ENCODE measurements around the gene PTPRR. TPM values are rescaled to one million over a fixed set of nuclear protein-coding genes. Genes with fewer than 3 reads are reported as not detected.

Gene PTPRR
- total and polyA plus RNA-seq, 5 donors, result 0.31 to 1.4 (median 0.72) TPM

GRCh38 chr12:70838127-70838526 is 82.4 kb downstream of the PTPRR start:
- no peaks in the 10 kb centered on the region for H3K9me3 ChIP-seq (ENCODE audit: control insufficient read depth, low read length)
- intact Hi-C loops (cut with DNase I), result no loop called here
- DNase-seq (no peak), ATAC-seq (no peak)
- 63% methylated on average over 2 of the region's 2 CpGs for WGBS
- H3K4me3 ChIP-seq (ENCODE audit: low read length), result no peak overlapping the region
- no peaks in the 10 kb centered on the region for H3K4me1 ChIP-seq (ENCODE audit: control insufficient read depth, insufficient read depth, low read length)
- no peaks in the 10 kb centered on the region for H3K27me3 ChIP-seq (ENCODE audit: control insufficient read depth, insufficient read depth)
- no peak overlapping the region for H3K27ac ChIP-seq (ENCODE audit: low read length)

DNA sequence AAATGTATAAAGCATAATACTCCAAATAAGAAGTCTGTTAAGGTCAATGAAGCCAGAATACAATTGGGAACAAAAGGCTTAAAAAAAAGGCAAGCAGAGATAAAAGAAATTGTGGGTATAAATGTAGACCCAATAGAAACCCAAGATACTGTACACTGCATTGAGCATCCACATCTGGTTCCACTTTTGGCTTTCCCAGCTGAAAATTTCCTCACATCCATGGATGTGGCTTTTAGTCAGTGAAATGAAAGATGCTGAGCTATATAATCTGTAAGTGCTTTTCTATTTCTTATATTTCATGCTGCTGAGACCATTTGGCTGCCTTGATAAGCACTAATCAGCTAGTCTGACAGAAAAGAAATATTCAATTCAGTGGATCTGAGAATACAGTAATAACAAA is 83.5 kb downstream of the PTPRR start:
- intact Hi-C loops (cut with DNase I), result no loop called here

GRCh38 chr12:70835948-70836347 is 84.6 kb downstream of the PTPRR start:
- intact Hi-C loops (cut with DNase I), result no loop called here
- H3K4me3 ChIP-seq (ENCODE audit: low read length), result no peak overlapping the region
- H3K27me3 ChIP-seq (ENCODE audit: control insufficient read depth, insufficient read depth), result no peaks in the 10 kb centered on the region
- no peak for ATAC-seq
- no peak overlapping the region for H3K27ac ChIP-seq (ENCODE audit: low read length)
- no peaks in the 10 kb centered on the region for H3K9me3 ChIP-seq (ENCODE audit: control insufficient read depth, low read length)
- DNase-seq, result no peak
- no peaks in the 10 kb centered on the region for H3K4me1 ChIP-seq (ENCODE audit: control insufficient read depth, insufficient read depth, low read length)
- 33% methylated on average over 2 of the region's 2 CpGs for WGBS

More for the DNA sequence above, 83.5 kb downstream of the PTPRR start:
- DNase-seq (no peak), ATAC-seq (no peak)
- no peak overlapping the region for H3K4me3 ChIP-seq (ENCODE audit: low read length)
- H3K4me1 ChIP-seq (ENCODE audit: control insufficient read depth, insufficient read depth, low read length), result no peaks in the 10 kb centered on the region
- H3K9me3 ChIP-seq (ENCODE audit: control insufficient read depth, low read length), result no peaks in the 10 kb centered on the region
- H3K27ac ChIP-seq (ENCODE audit: low read length), result no peak overlapping the region
- no peaks in the 10 kb centered on the region for H3K27me3 ChIP-seq (ENCODE audit: control insufficient read depth, insufficient read depth)

DNA sequence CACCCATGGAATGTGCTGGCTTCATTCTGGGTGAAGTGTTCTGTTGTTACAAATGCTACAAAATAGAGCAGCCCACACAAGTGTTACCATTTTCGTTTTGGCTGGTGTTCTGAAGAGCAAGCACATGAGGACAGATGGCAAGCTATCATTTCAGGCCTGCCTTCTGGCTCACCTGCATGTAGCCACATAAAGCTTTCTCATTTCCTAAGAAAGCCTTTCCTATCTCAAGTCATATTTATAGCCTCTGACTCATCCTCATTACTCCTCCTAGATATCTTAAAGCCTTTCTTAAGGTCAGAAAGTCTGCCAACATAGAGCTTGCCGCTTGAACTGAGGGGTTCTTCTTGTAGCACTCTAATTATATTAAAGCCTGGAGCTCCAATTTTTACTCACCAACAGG is 89.0 kb downstream of the PTPRR start:
- Histone ChIP-seq H3K27me3 (ENCODE audit: control insufficient read depth, insufficient read depth) (no peaks in the 10 kb centered on the region), H3K27ac (ENCODE audit: low read length) (no peak overlapping the region), H3K4me1 (ENCODE audit: control insufficient read depth, insufficient read depth, low read length) (no peaks in the 10 kb centered on the region), H3K4me3 (ENCODE audit: low read length) (no peak overlapping the region), H3K9me3 (ENCODE audit: control insufficient read depth, low read length) (no peaks in the 10 kb centered on the region)
- ATAC-seq (no peak), DNase-seq (no peak)
- intact Hi-C loops (cut with DNase I), result no loop called here
- WGBS, result 22% methylated on average over 2 of the region's 2 CpGs

GRCh38 chr12:70830221-70831061 is 90.1 kb downstream of the PTPRR start:
- intact Hi-C loops (cut with DNase I), result no loop called here
- no peaks in the 10 kb centered on the region for H3K27me3 ChIP-seq (ENCODE audit: control insufficient read depth, insufficient read depth)
- H3K4me1 ChIP-seq (ENCODE audit: control insufficient read depth, insufficient read depth, low read length), result no peaks in the 10 kb centered on the region
- H3K9me3 ChIP-seq (ENCODE audit: control insufficient read depth, low read length), result no peaks in the 10 kb centered on the region
- H3K4me3 ChIP-seq (ENCODE audit: low read length), result no peak overlapping the region
- WGBS, result 64% methylated on average over 4 of the region's 4 CpGs
- no peak for ATAC-seq
- no peak for DNase-seq
- H3K27ac ChIP-seq (ENCODE audit: low read length), result no peak overlapping the region

- no peaks in the 10 kb centered on the region for H3K4me1 ChIP-seq (ENCODE audit: control insufficient read depth, insufficient read depth, low read length)
- intact Hi-C loops (cut with DNase I), result no loop called here
- WGBS, result 89% methylated on average over 1 of the region's 1 CpG
- H3K27ac ChIP-seq (ENCODE audit: low read length), result no peak overlapping the region
- no peak for ATAC-seq
- no peaks in the 10 kb centered on the region for H3K9me3 ChIP-seq (ENCODE audit: control insufficient read depth, low read length)
- DNase-seq, result no peak
- no peaks in the 10 kb centered on the region for H3K27me3 ChIP-seq (ENCODE audit: control insufficient read depth, insufficient read depth)
- no peak overlapping the region for H3K4me3 ChIP-seq (ENCODE audit: low read length)
Observed at GRCh38 chr12:70829070-70829469, 91.5 kb downstream of the PTPRR start.

DNA sequence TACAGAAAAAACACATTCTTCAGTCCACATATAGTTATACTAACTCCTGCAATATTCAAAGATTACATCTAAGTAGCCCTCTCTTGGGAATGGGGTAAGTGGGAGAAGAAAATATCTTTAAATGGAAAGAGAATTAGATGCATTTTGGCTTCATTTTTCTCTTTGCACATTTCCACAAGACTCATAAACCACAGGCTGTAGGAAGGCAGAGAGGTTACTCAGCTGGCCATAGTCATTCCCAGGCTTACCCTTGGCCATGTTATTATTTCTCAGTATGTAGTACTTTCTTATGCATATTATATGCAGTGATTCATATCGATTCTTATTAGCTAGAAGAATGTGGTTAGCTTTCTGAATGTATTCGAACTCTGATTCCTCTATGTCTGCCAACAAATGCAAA is 92.2 kb downstream of the PTPRR start:
- 83% methylated on average over 2 of the region's 2 CpGs for WGBS
- H3K9me3 ChIP-seq (ENCODE audit: control insufficient read depth, low read length), result peaks cover 2% of the 10 kb centered on the region
- intact Hi-C loops (cut with DNase I), result no loop called here
- H3K27me3 ChIP-seq (ENCODE audit: control insufficient read depth, insufficient read depth), result no peaks in the 10 kb centered on the region
- H3K4me3 ChIP-seq (ENCODE audit: low read length), result no peak overlapping the region
- ATAC-seq, result no peak
- no peak overlapping the region for H3K27ac ChIP-seq (ENCODE audit: low read length)
- DNase-seq, result no peak
- H3K4me1 ChIP-seq (ENCODE audit: control insufficient read depth, insufficient read depth, low read length), result no peaks in the 10 kb centered on the region

DNA sequence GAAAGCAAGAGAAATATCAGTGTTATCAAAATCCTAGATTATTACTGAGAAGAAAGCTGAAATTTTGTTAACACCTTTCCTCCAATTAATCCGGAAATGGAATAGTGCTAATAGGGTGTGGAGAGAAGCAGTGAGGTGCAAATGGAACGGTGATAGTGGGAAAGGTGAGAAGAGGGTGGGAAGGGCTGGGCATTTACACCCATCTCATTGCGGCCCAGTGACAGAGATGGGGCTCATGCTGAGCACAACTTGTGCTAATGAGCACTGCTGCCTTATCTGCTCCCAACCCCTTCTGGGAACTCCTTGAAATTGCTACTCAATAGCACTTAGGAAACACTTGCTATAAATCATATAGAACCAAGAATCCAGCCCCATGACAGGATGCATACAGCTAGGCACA is 94.4 kb downstream of the PTPRR start:
- Histone ChIP-seq H3K27me3 (ENCODE audit: control insufficient read depth, insufficient read depth) (no peaks in the 10 kb centered on the region), H3K4me3 (ENCODE audit: low read length) (no peak overlapping the region), H3K4me1 (ENCODE audit: control insufficient read depth, insufficient read depth, low read length) (no peaks in the 10 kb centered on the region), H3K27ac (ENCODE audit: low read length) (no peak overlapping the region), H3K9me3 (ENCODE audit: control insufficient read depth, low read length) (peaks cover 2% of the 10 kb centered on the region)
- WGBS, result 46% methylated on average over 3 of the region's 3 CpGs
- no peak for DNase-seq
- no peak for ATAC-seq
- intact Hi-C loops (cut with DNase I), result no loop called here

GRCh38 chr12:70824511-70824910 is 96.0 kb downstream of the PTPRR start:
- H3K4me3 ChIP-seq (ENCODE audit: low read length), result no peak overlapping the region
- intact Hi-C loops (cut with DNase I), result no loop called here
- DNase-seq (no peak), ATAC-seq (no peak)
- H3K27ac ChIP-seq (ENCODE audit: low read length), result no peak overlapping the region
- peaks cover 2% of the 10 kb centered on the region for H3K9me3 ChIP-seq (ENCODE audit: control insufficient read depth, low read length)
- 67% methylated on average over 4 of the region's 4 CpGs for whole genome bisulfite sequencing
- H3K4me1 ChIP-seq (ENCODE audit: control insufficient read depth, insufficient read depth, low read length), result no peaks in the 10 kb centered on the region
- no peaks in the 10 kb centered on the region for H3K27me3 ChIP-seq (ENCODE audit: control insufficient read depth, insufficient read depth)

GRCh38 chr12:70823182-70823976 is 97.2 kb downstream of the PTPRR start:
- DNase-seq, result no peak
- Histone ChIP-seq H3K4me1 (ENCODE audit: control insufficient read depth, insufficient read depth, low read length) (no peaks in the 10 kb centered on the region), H3K4me3 (ENCODE audit: low read length) (no peak overlapping the region), H3K27me3 (ENCODE audit: control insufficient read depth, insufficient read depth) (no peaks in the 10 kb centered on the region), H3K9me3 (ENCODE audit: control insufficient read depth, low read length) (peaks cover 2% of the 10 kb centered on the region), H3K27ac (ENCODE audit: low read length) (no peak overlapping the region)
- intact Hi-C loops (cut with DNase I), result no loop called here
- ATAC-seq, result no peak
- 66% methylated on average over 7 of the region's 7 CpGs for WGBS

- WGBS, result 68% methylated on average over 3 of the region's 3 CpGs
- intact Hi-C loops (cut with DNase I), result no loop called here
- DNase-seq, result no peak
- ATAC-seq, result no peak
- no peaks in the 10 kb centered on the region for H3K4me1 ChIP-seq (ENCODE audit: control insufficient read depth, insufficient read depth, low read length)
- no peaks in the 10 kb centered on the region for H3K27me3 ChIP-seq (ENCODE audit: control insufficient read depth, insufficient read depth)
- H3K4me3 ChIP-seq (ENCODE audit: low read length), result no peak overlapping the region
- H3K27ac ChIP-seq (ENCODE audit: low read length), result no peak overlapping the region
- H3K9me3 ChIP-seq (ENCODE audit: control insufficient read depth, low read length), result peaks cover 2% of the 10 kb centered on the region
Observed at GRCh38 chr12:70822412-70822811, 98.1 kb downstream of the PTPRR start.
